Central memory CD8-positive, alpha-beta T cell (primary cell): Measurements from ENCODE around the gene SCO1.
"Not testable (repeated sequence)": the region's sequence is repeated elsewhere in the genome, so short reads cannot be mapped to it uniquely, and the experiment has no call there.

Experiments used
- ATAC-seq: fragments of 150-1000 bp; cut with Tn5 transposase; replicated peaks from 2 replicates; pipeline ENCODE4 v1.10.0; 2022; ENCODE audit warnings: mild to moderate bottlenecking, moderate FRiP score, moderate number of reproducible peaks; ENCODE audit not compliant: poor library complexity, severe bottlenecking; ENCODE audit errors: extremely low read depth
- DNase-seq, 2 donors: peaks; one replicate each; pipeline ENCODE4 v3.0.0; 2021; ENCODE audit warnings: low spot score in 2 of 2
- H3K27ac Mint-ChIP-seq: one replicate; pipeline ENCODE4 v1.8.0; 2022; ENCODE audit warnings: low read depth, mild to moderate bottlenecking, moderate library complexity, mixed read lengths
- H3K27me3 Mint-ChIP-seq: one replicate; pipeline ENCODE4 v1.8.0; 2022; ENCODE audit warnings: mixed read lengths
- H3K36me3 Mint-ChIP-seq: one replicate; pipeline ENCODE4 v1.8.0; 2022; ENCODE audit warnings: mild to moderate bottlenecking, moderate library complexity, mixed read lengths; ENCODE audit not compliant: insufficient read depth
- H3K4me1 Mint-ChIP-seq: one replicate; pipeline ENCODE4 v1.8.0; 2022; ENCODE audit warnings: mixed read lengths
- H3K4me3 Mint-ChIP-seq: one replicate; pipeline ENCODE4 v1.8.0; 2022; ENCODE audit warnings: mild to moderate bottlenecking, moderate library complexity, mixed read lengths
- H3K9me3 Mint-ChIP-seq: one replicate; pipeline ENCODE4 v1.8.0; 2022; ENCODE audit warnings: mixed read lengths

The SCO1 gene

GRCh38 chr17:10716218-10716617, 18.9 kb upstream of the SCO1 start:
- H3K27ac Mint-ChIP-seq, result peak overlapping the region; percentile 29
- H3K36me3 Mint-ChIP-seq, result peaks cover 19% of the 10 kb centered on the region
- H3K4me1 Mint-ChIP-seq, result no peaks in the 10 kb centered on the region
- H3K4me3 Mint-ChIP-seq, result no peak overlapping the region
- H3K9me3 Mint-ChIP-seq, result no peaks in the 10 kb centered on the region
- DNase-seq (no peak), ATAC-seq (no peak)
- H3K27me3 Mint-ChIP-seq, result no peaks in the 10 kb centered on the region

GRCh38 chr17:10713318-10713717, 16.0 kb upstream of the SCO1 start:
- Mint-ChIP-seq H3K9me3 (no peaks in the 10 kb centered on the region), H3K4me1 (peaks cover 5% of the 10 kb centered on the region), H3K36me3 (peaks cover 43% of the 10 kb centered on the region), H3K4me3 (no peak overlapping the region), H3K27me3 (no peaks in the 10 kb centered on the region), H3K27ac (no peak overlapping the region)
- ATAC-seq (no peak), DNase-seq (no peak)

GRCh38 chr17:10705727-10706126, 8.4 kb upstream of the SCO1 start:
- H3K27ac Mint-ChIP-seq, result peak overlapping the region; percentile 22
- DNase-seq (no peak), ATAC-seq (no peak)
- H3K4me3 Mint-ChIP-seq, result no peak overlapping the region
- peaks cover 45% of the 10 kb centered on the region for H3K36me3 Mint-ChIP-seq
- H3K9me3 Mint-ChIP-seq, result no peaks in the 10 kb centered on the region
- H3K4me1 Mint-ChIP-seq, result peaks cover 42% of the 10 kb centered on the region
- H3K27me3 Mint-ChIP-seq, result no peaks in the 10 kb centered on the region

DNA sequence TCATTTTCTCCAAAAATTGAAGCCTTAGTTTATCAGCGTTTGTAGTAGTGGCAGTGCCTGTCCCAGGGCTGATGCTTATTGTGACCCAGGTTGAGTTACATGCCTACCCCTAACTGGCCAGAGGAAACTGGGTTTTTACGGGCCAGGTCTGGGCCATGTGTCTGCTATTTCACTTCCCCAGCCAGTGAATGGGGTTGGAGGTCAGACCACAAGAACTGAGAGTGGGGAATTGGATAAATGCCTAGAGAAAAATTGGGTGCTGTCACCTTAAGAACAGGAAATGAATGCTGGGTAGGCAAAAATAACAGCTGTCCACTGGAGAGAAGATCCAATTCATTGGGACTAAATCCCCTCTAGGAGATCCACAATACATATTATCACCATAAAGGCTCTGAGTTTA, 5.2 kb upstream of the SCO1 start:
- no peak for ATAC-seq
- H3K4me1 Mint-ChIP-seq, result peaks cover 52% of the 10 kb centered on the region

DNA sequence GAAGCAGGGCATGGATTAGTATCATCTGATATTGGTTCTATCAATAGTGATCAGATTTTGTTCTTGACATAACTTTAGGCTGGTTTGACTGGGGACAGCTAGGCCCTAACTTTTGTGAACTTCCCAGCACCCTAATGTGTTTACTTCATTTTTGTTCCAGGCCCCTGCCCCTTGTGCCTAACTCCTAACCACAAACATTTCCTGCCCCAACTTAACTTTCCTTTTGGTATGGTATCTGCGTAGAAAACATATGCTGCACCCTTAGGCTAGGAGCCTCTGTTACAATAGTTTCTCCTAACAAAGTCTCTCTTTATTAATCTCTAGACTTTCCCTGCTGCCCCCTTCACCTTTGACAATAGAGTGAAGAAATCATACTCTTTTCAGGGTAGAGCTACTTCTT, 2.5 kb upstream of the SCO1 start:
- no peak for ATAC-seq
- DNase-seq, result no peak
- H3K36me3 Mint-ChIP-seq, result peaks cover 20% of the 10 kb centered on the region
- peak overlapping the region; percentile 57 for H3K4me3 Mint-ChIP-seq
- peak overlapping the region; percentile 11 for H3K27ac Mint-ChIP-seq
- H3K9me3 Mint-ChIP-seq, result no peaks in the 10 kb centered on the region
- H3K4me1 Mint-ChIP-seq, result peaks cover 58% of the 10 kb centered on the region
- H3K27me3 Mint-ChIP-seq, result no peaks in the 10 kb centered on the region

More for the DNA sequence above, 5.2 kb upstream of the SCO1 start:
- Mint-ChIP-seq H3K4me3 (no peak overlapping the region), H3K36me3 (peaks cover 26% of the 10 kb centered on the region), H3K27me3 (no peaks in the 10 kb centered on the region), H3K27ac (no peak overlapping the region), H3K9me3 (no peaks in the 10 kb centered on the region)
- no peak for DNase-seq

- H3K27me3 Mint-ChIP-seq, result no peaks in the 10 kb centered on the region
- H3K4me1 Mint-ChIP-seq, result peaks cover 57% of the 10 kb centered on the region
- peak overlapping the region; percentile 95 for H3K27ac Mint-ChIP-seq
- ATAC-seq (peak; percentile 6), DNase-seq (no peak)
- peak overlapping the region; percentile 91 for H3K4me3 Mint-ChIP-seq
- no peaks in the 10 kb centered on the region for H3K9me3 Mint-ChIP-seq
- peaks cover 24% of the 10 kb centered on the region for H3K36me3 Mint-ChIP-seq
Measured at GRCh38 chr17:10698096-10698818, 924 bp upstream of the SCO1 start.

DNA sequence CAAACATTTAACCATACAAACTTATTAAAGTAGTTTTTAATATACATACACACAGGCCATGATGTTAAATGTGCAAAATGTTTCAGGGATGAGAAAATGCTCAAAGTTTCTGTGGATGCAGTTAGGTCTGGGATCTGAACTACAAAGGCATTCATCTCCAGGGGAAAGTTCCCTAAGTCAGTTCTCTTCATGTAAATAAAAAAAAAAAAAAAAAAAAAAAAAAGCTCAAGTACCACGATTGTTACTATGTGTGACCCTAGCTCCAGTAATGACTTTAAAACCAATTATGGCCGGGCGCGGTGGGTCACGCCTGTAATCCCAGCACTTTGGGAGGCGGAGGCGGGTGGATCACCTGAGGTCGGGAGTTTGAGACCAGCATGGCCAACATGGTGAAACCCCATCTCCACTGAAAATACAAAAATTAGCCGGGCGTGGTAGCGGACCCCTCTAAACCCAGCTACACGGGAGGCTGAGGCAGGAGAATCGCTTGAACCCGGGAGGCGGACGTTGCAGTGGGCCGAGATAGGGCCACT, 1.4 kb downstream of the SCO1 start:
- Mint-ChIP-seq H3K4me1 (peaks cover 60% of the 10 kb centered on the region), H3K36me3 (peaks cover 42% of the 10 kb centered on the region), H3K4me3 (peak overlapping the region; percentile 91)
- not testable (repeated sequence) for DNase-seq, H3K27me3 Mint-ChIP-seq, H3K27ac Mint-ChIP-seq, ATAC-seq, H3K9me3 Mint-ChIP-seq

GRCh38 chr17:10687499-10687898, 9.8 kb downstream of the SCO1 start:
- DNase-seq (no peak), ATAC-seq (no peak)
- Mint-ChIP-seq H3K36me3 (peaks cover 60% of the 10 kb centered on the region), H3K4me3 (no peak overlapping the region), H3K27ac (no peak overlapping the region), H3K9me3 (no peaks in the 10 kb centered on the region), H3K4me1 (peaks cover 24% of the 10 kb centered on the region), H3K27me3 (no peaks in the 10 kb centered on the region)

- Mint-ChIP-seq H3K27me3 (no peaks in the 10 kb centered on the region), H3K9me3 (no peaks in the 10 kb centered on the region), H3K4me1 (no peaks in the 10 kb centered on the region), H3K27ac (no peak overlapping the region), H3K4me3 (no peak overlapping the region), H3K36me3 (peaks cover 59% of the 10 kb centered on the region)
- DNase-seq (no peak), ATAC-seq (no peak)
Measured at GRCh38 chr17:10683853-10684252, 13.5 kb downstream of the SCO1 start.

GRCh38 chr17:10681866-10682446, 15.4 kb downstream of the SCO1 start:
- Mint-ChIP-seq H3K4me1 (no peaks in the 10 kb centered on the region), H3K9me3 (no peaks in the 10 kb centered on the region), H3K27ac (no peak overlapping the region), H3K36me3 (peaks cover 58% of the 10 kb centered on the region), H3K27me3 (no peaks in the 10 kb centered on the region), H3K4me3 (no peak overlapping the region)
- DNase-seq (no peak), ATAC-seq (no peak)

DNA sequence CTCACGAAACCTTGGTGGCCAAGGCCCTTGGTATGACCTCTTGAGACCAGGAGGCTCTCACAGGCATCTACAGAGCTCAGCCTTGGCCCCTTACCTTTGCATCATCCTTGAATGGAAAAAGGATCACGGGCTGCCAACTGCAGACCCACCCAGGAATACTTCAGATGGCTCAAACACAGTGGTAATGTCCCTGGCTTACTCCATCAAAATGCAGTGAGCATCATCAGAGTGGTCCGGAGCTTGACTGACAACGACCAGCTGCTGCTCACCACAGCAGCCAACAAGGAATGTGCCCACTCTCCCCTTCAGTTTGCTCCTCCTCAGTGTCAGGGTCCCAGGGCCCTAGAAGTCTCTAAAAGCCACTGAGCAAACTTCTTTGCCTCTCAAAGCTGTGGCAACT, 22.6 kb downstream of the SCO1 start:
- Mint-ChIP-seq H3K4me3 (no peak overlapping the region), H3K9me3 (no peaks in the 10 kb centered on the region), H3K27ac (no peak overlapping the region), H3K27me3 (no peaks in the 10 kb centered on the region), H3K36me3 (peaks cover 21% of the 10 kb centered on the region), H3K4me1 (no peaks in the 10 kb centered on the region)
- DNase-seq (no peak), ATAC-seq (no peak)

GRCh38 chr17:10673312-10673711, 24.0 kb downstream of the SCO1 start:
- Mint-ChIP-seq H3K9me3 (no peaks in the 10 kb centered on the region), H3K27ac (no peak overlapping the region), H3K4me3 (no peak overlapping the region), H3K4me1 (no peaks in the 10 kb centered on the region), H3K27me3 (no peaks in the 10 kb centered on the region), H3K36me3 (peaks cover 18% of the 10 kb centered on the region)
- ATAC-seq (no peak), DNase-seq (no peak)

- Mint-ChIP-seq H3K9me3 (no peaks in the 10 kb centered on the region), H3K4me3 (no peak overlapping the region), H3K36me3 (peaks cover 7% of the 10 kb centered on the region), H3K4me1 (no peaks in the 10 kb centered on the region), H3K27me3 (no peaks in the 10 kb centered on the region), H3K27ac (no peak overlapping the region)
- DNase-seq (no peak), ATAC-seq (no peak)
Measured at GRCh38 chr17:10668775-10669174, 28.6 kb downstream of the SCO1 start.
